DOHH2 (cell line): ENCODE results near the gene RUNX1.

ENCODE experiments used
- H3F3A ChIP-seq: fragments of 200-600 bp; sonication (generic), shearing (Covaris generic); 2 replicates; pipeline ENCODE4 v1.6.0; 2016; ENCODE audit warnings: antibody characterized with exemption, mild to moderate bottlenecking; ENCODE audit not compliant: control insufficient read depth, insufficient read depth
- H3K27ac ChIP-seq: fragments of 200-600 bp; sonication (generic); 2 replicates; pipeline ENCODE4 v1.5.1; 2014; ENCODE audit warnings: low read depth, mild to moderate bottlenecking, low read length, moderate library complexity
- H3K27me3 ChIP-seq: fragments of 200-600 bp; sonication (generic); 2 replicates; pipeline ENCODE4 v1.6.1; 2014; ENCODE audit warnings: mild to moderate bottlenecking, low read length, mixed read lengths; ENCODE audit not compliant: control insufficient read depth
- H3K36me3 ChIP-seq: fragments of 200-600 bp; sonication (generic); 2 replicates; pipeline ENCODE4 v1.6.1; 2014; ENCODE audit warnings: mild to moderate bottlenecking, low read length, moderate library complexity, mixed read lengths; ENCODE audit not compliant: control insufficient read depth
- H3K4me1 ChIP-seq: fragments of 200-600 bp; sonication (generic); 2 replicates; pipeline ENCODE4 v1.6.1; 2014; ENCODE audit warnings: mild to moderate bottlenecking, low read length, mixed read lengths; ENCODE audit not compliant: control insufficient read depth
- H3K4me2 ChIP-seq: fragments of 200-600 bp; sonication (generic); 2 replicates; pipeline ENCODE4 v1.6.0; 2014; ENCODE audit warnings: mild to moderate bottlenecking, low read length, moderate library complexity
- H3K4me3 ChIP-seq: fragments of 200-600 bp; sonication (generic); 2 replicates; pipeline ENCODE4 v1.5.1; 2014; ENCODE audit warnings: mild to moderate bottlenecking, low read length, mixed read lengths
- H3K79me2 ChIP-seq: fragments of 200-600 bp; sonication (generic); 2 replicates; pipeline ENCODE4 v1.6.1; 2014; ENCODE audit warnings: mild to moderate bottlenecking, low read length, mixed read lengths; ENCODE audit not compliant: control insufficient read depth
- H3K9me2 ChIP-seq: fragments of 200-600 bp; sonication (generic); replicated peaks from 2 replicates; pipeline ENCODE4 v1.6.1; 2014; ENCODE audit warnings: mild to moderate bottlenecking, low read length, mixed read lengths; ENCODE audit not compliant: control insufficient read depth
- H3K9me3 ChIP-seq: fragments of 200-600 bp; sonication (generic); 2 replicates; pipeline ENCODE4 v1.6.1; 2014; ENCODE audit warnings: antibody characterized with exemption, low read length, mixed read lengths; ENCODE audit not compliant: control insufficient read depth, insufficient read depth
- H4K20me1 ChIP-seq: fragments of 200-600 bp; sonication (generic); 2 replicates; pipeline ENCODE4 v1.6.0; 2014; ENCODE audit warnings: low read depth, mild to moderate bottlenecking, antibody characterized with exemption, low read length, moderate library complexity; ENCODE audit not compliant: control insufficient read depth, insufficient read depth
- EZH2phosphoT487 ChIP-seq: fragments of 200-600 bp; sonication (generic); IDR thresholded peaks from 2 replicates; pipeline ENCODE4 v1.6.1; 2017; ENCODE audit warnings: borderline replicate concordance, mild to moderate bottlenecking, antibody characterized with exemption, low read length, moderate library complexity, mixed read lengths
- TF ChIP-seq, protein P1 (sequence below): fragments of 200-600 bp; sonication (generic); IDR thresholded peaks from one replicate; pipeline ENCODE4 v1.5.1; 2014; ENCODE audit warnings: antibody characterized with exemption, mild to moderate bottlenecking, low read depth, low read length; ENCODE audit not compliant: poor library complexity, severe bottlenecking

The RUNX1 gene

DNA sequence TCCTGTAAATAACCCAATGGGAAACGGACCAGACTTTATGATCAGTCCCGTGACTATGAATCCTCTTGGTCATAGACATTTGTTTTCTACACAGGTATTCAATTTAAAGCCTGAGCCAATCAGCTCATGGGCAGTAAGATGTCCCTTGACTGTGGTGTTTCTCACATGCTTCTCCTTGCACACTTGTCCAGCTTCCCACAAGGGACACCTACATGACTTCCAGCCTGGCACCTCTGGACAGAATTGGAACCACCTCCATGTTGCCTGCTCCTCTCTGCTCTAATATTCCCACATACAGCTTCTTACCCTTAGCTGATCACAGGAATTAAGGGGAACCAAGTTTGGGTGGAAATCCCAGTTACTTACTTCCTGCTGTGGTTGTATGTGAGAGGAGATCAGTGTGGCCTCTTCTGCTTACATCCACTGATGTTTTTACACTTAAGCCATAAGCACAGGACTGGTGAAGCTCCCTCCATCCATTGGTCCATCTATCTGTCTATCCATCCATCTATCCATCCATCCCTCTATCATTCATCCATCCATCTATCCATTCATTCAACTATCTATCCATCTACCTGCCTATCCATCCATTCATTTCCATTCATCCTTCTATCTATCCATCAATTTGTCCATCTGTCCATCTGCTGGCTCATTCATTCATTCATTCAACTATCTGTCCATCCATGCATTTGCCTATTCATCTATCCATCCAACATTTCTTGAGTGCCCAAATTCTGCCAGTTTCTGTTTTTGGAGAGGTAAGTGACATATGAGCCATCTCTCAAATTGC lies 16.4 kb downstream of the RUNX1 start:
- Histone ChIP-seq H3K36me3 (peaks cover 79% of the 10 kb centered on the region), H3K9me3 (no peaks in the 10 kb centered on the region), H3K4me1 (peaks cover 91% of the 10 kb centered on the region), H4K20me1 (peaks cover 17% of the 10 kb centered on the region), H3K9me2 (no peaks in the 10 kb centered on the region), H3F3A (peaks cover 24% of the 10 kb centered on the region), H3K4me3 (no peak overlapping the region), H3K79me2 (peaks cover 100% of the 10 kb centered on the region), H3K27ac (no peak overlapping the region), H3K4me2 (no peak overlapping the region), H3K27me3 (no peaks in the 10 kb centered on the region)
- TF ChIP-seq, protein P1, sequence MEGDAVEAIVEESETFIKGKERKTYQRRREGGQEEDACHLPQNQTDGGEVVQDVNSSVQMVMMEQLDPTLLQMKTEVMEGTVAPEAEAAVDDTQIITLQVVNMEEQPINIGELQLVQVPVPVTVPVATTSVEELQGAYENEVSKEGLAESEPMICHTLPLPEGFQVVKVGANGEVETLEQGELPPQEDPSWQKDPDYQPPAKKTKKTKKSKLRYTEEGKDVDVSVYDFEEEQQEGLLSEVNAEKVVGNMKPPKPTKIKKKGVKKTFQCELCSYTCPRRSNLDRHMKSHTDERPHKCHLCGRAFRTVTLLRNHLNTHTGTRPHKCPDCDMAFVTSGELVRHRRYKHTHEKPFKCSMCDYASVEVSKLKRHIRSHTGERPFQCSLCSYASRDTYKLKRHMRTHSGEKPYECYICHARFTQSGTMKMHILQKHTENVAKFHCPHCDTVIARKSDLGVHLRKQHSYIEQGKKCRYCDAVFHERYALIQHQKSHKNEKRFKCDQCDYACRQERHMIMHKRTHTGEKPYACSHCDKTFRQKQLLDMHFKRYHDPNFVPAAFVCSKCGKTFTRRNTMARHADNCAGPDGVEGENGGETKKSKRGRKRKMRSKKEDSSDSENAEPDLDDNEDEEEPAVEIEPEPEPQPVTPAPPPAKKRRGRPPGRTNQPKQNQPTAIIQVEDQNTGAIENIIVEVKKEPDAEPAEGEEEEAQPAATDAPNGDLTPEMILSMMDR: no peak
- TF ChIP-seq EZH2phosphoT487: no peak

DNA sequence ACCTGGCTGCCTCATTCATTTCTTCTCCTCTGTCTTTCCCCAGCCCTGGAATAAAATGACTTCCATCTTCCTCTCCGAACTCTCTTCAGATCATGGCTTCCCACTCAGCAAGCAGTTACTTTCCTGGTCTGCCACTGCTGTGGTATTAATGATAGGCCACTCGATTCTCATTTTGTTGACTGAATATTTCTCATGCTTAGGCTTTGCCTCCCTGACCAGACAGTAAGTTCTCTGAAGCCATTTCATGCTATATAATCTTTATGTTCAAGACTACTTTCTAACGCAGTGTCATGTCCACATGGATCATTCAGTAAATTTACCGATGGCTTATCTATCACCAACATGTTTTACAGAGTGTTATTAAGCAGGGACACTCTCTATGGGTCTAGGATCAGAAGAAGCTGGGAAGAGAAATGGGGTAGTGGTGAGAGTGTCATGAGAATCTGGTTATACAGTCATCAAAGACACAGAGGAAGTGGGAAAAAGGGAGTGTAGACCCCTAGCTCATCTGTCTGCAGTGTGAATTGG lies 20.6 kb downstream of the RUNX1 start:
- Histone ChIP-seq H3K4me3 (peak overlapping the region; percentile 64), H3K36me3 (peaks cover 65% of the 10 kb centered on the region), H3K79me2 (peaks cover 92% of the 10 kb centered on the region), H3K27ac (peak overlapping the region; percentile 89), H4K20me1 (peaks cover 8% of the 10 kb centered on the region), H3F3A (peaks cover 34% of the 10 kb centered on the region), H3K9me2 (no peaks in the 10 kb centered on the region), H3K4me2 (peak overlapping the region; percentile 80), H3K27me3 (no peaks in the 10 kb centered on the region), H3K9me3 (no peaks in the 10 kb centered on the region), H3K4me1 (peaks cover 98% of the 10 kb centered on the region)
- no peak for TF ChIP-seq EZH2phosphoT487
- TF ChIP-seq, protein P1: no peak

DNA sequence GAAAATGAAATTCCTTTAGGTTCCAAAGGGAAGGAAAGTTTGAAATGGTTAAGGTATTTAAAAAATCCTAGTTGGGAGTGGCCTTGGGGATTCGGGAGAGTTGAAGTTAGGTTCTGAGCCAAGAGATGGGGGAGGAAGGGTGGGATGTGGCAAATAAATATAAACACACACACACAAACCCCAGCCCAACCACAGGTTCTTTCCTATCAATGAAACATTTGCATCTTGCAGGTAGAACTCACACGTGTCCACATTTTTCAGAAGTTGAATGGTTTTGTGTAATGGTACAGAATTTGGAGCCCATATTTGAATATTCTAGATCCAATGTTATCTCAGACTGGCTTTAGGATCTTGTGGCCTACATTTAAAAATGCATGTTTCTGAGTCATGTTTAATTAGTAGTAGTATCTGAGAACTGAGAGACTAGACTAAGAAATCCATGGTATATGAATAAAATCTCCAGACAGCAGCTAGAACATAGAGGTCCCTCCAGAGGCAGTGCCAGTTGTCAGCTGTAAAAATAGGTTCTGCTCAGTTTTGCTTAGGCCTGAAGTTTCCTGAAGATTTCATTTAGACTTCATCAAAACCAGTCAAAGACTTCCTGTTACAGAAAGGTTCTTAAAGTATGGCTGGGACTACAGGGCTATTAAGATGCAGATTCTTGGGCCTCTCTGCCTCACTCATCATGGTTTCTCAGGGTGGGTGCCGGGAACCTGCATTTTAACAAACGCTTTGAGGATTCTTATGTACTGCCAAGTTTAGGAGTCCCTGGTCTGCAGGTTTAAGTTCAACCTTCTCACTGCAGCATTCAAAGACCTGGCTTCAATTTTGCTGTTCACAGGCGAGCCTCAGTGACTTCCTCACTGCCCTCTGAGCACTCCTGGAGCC lies 21.3 kb downstream of the RUNX1 start:
- Histone ChIP-seq H3K27me3 (no peaks in the 10 kb centered on the region), H3K36me3 (peaks cover 64% of the 10 kb centered on the region), H3K4me3 (peak overlapping the region; percentile 64), H3F3A (peaks cover 33% of the 10 kb centered on the region), H3K9me2 (no peaks in the 10 kb centered on the region), H3K27ac (peak overlapping the region; percentile 89), H3K79me2 (peaks cover 92% of the 10 kb centered on the region), H3K9me3 (no peaks in the 10 kb centered on the region), H4K20me1 (peaks cover 8% of the 10 kb centered on the region), H3K4me1 (peaks cover 98% of the 10 kb centered on the region), H3K4me2 (peak overlapping the region; percentile 80)
- TF ChIP-seq EZH2phosphoT487: no peak
- TF ChIP-seq, protein P1: no peak
